HG02973 (cell line): ENCODE measurements around the gene TECTA.
A peak's percentile ranks its signal among the peaks of the same experiment; 100 is the strongest.

Source experiments
- ATAC-seq: cut with Tn5 transposase; IDR thresholded peaks from one replicate; pipeline ENCODE4 v1.9.1; 2021; ENCODE audit warnings: moderate library complexity; ENCODE audit not compliant: unreplicated experiment

TECTA gene

GRCh38 chr11:121100943-121101342 lies at the start of gene TECTA:
Gene TECTA (plus strand): TSS chr11:121101243. CDS start chr11:121102666, 1,423 bp downstream.
- no peak for ATAC-seq

- ATAC-seq, result no peak
These were observed 47.8 kb upstream of the TECTA start for GRCh38 chr11:121053244-121053643.

- no peak for ATAC-seq
These were observed 46.8 kb upstream of the TECTA start for GRCh38 chr11:121054266-121054665.

- no peak for ATAC-seq
These were observed 46.0 kb upstream of the TECTA start for GRCh38 chr11:121055076-121055475.

- ATAC-seq, result no peak
These were observed 43.1 kb upstream of the TECTA start for GRCh38 chr11:121057922-121058321.

GRCh38 chr11:121058941-121059340 lies 42.1 kb upstream of the TECTA start:
- no peak for ATAC-seq

- ATAC-seq, result peak; percentile 97
These were observed 41.4 kb upstream of the TECTA start for GRCh38 chr11:121059605-121060004.

- no peak for ATAC-seq
These were observed 37.3 kb upstream of the TECTA start for GRCh38 chr11:121063728-121064127.

- ATAC-seq, result no peak
These were observed 34.4 kb upstream of the TECTA start for GRCh38 chr11:121066623-121067022.

- ATAC-seq, result no peak
These were observed 34.0 kb upstream of the TECTA start for GRCh38 chr11:121067026-121067425.

- ATAC-seq, result no peak
These were observed 33.6 kb upstream of the TECTA start for GRCh38 chr11:121067453-121067852.

- ATAC-seq, result no peak
These were observed 32.9 kb upstream of the TECTA start for GRCh38 chr11:121067962-121068647.

GRCh38 chr11:121068787-121069186 lies 32.3 kb upstream of the TECTA start:
- no peak for ATAC-seq

GRCh38 chr11:121070951-121071845 lies 29.8 kb upstream of the TECTA start:
- no peak for ATAC-seq

- ATAC-seq, result no peak
These were observed 29.1 kb upstream of the TECTA start for GRCh38 chr11:121071846-121072450.

GRCh38 chr11:121081321-121081720 lies 19.7 kb upstream of the TECTA start:
- ATAC-seq, result no peak

GRCh38 chr11:121082219-121082618 lies 18.8 kb upstream of the TECTA start:
- ATAC-seq, result no peak

- ATAC-seq, result no peak
These were observed 18.4 kb upstream of the TECTA start for GRCh38 chr11:121082670-121083069.

GRCh38 chr11:121086866-121087265 lies 14.2 kb upstream of the TECTA start:
- no peak for ATAC-seq

GRCh38 chr11:121089566-121089965 lies 11.5 kb upstream of the TECTA start:
- ATAC-seq, result no peak

GRCh38 chr11:121090145-121090721 lies 10.8 kb upstream of the TECTA start:
- no peak for ATAC-seq
